HL-60/S4 treated with phorbol 12-myristate 13-acetate at 8.2 ng/mL for 4 days and 3 days (cell line): ENCODE data around the gene PTPRM.
"Not testable (repeated sequence)": the region's sequence is repeated elsewhere in the genome, so short reads cannot be mapped to it uniquely, and the experiment has no call there.

ENCODE experiments used
- in situ Hi-C: fragments of 300-500 bp; cut with MboI; formaldehyde crosslinking; loops from 2 replicates; pipeline ENCODE4 v1.15.0; 2022; ENCODE audit warnings: low sequenced_read_pairs

The PTPRM gene

GRCh38 chr18:8029061-8029460, 461.9 kb downstream of the PTPRM start:
- in situ Hi-C loops, result no loop called here

GRCh38 chr18:8029731-8030130, 462.6 kb downstream of the PTPRM start:
- in situ Hi-C loops, result no loop called here

- in situ Hi-C loops, result no loop called here
Observed at GRCh38 chr18:8030201-8030600, 463.1 kb downstream of the PTPRM start.

- in situ Hi-C loops, result no loop called here
Observed at GRCh38 chr18:8031496-8031895, 464.4 kb downstream of the PTPRM start.

GRCh38 chr18:8034674-8035073, 467.6 kb downstream of the PTPRM start:
- in situ Hi-C loops, result no loop called here

- in situ Hi-C loops, result no loop called here
Observed at GRCh38 chr18:8036551-8036950, 469.4 kb downstream of the PTPRM start.

- in situ Hi-C loops, result no loop called here
Observed at GRCh38 chr18:8037296-8037695, 470.2 kb downstream of the PTPRM start.

GRCh38 chr18:8040021-8040420, 472.9 kb downstream of the PTPRM start:
- in situ Hi-C loops, result no loop called here

GRCh38 chr18:8041526-8042111, 474.5 kb downstream of the PTPRM start:
- in situ Hi-C loops, result no loop called here

- in situ Hi-C loops, result no loop called here
Observed at GRCh38 chr18:8044004-8044403, 476.9 kb downstream of the PTPRM start.

GRCh38 chr18:8045160-8045883, 478.2 kb downstream of the PTPRM start:
- in situ Hi-C loops, result no loop called here

GRCh38 chr18:8045884-8046281, 478.8 kb downstream of the PTPRM start:
- in situ Hi-C loops, result no loop called here

GRCh38 chr18:8046441-8046840, 479.3 kb downstream of the PTPRM start:
- in situ Hi-C loops, result no loop called here

- in situ Hi-C loops, result no loop called here
Observed at GRCh38 chr18:8049147-8049546, 482.0 kb downstream of the PTPRM start.

- in situ Hi-C loops, result no loop called here
Observed at GRCh38 chr18:8050616-8051329, 483.7 kb downstream of the PTPRM start.

GRCh38 chr18:8051453-8051852, 484.3 kb downstream of the PTPRM start:
- in situ Hi-C loops, result no loop called here

- in situ Hi-C loops, result no loop called here
Observed at GRCh38 chr18:8052237-8052701, 485.2 kb downstream of the PTPRM start.

- in situ Hi-C loops, result no loop called here
Observed at GRCh38 chr18:8056723-8057122, 489.6 kb downstream of the PTPRM start.

GRCh38 chr18:8063152-8063551, 496.0 kb downstream of the PTPRM start:
- in situ Hi-C loops, result not testable (repeated sequence)

GRCh38 chr18:8063733-8064132, 496.6 kb downstream of the PTPRM start:
- in situ Hi-C loops, result no loop called here

GRCh38 chr18:8065284-8065683, 498.2 kb downstream of the PTPRM start:
- in situ Hi-C loops, result no loop called here

GRCh38 chr18:8065773-8066172, 498.7 kb downstream of the PTPRM start:
- in situ Hi-C loops, result no loop called here
